ENCODE results near the gene LEAP2. TPM values are rescaled to one million over a fixed set of nuclear protein-coding genes. Genes with fewer than 3 reads are reported as not detected.
"Not testable (repeated sequence)": the region's sequence is repeated elsewhere in the genome, so short reads cannot be mapped to it uniquely, and the experiment has no call there.

LEAP2 gene
- total RNA-seq, 3 donors from 2014 or later, result 1.9 to 2.1 (median 1.9) TPM

GRCh38 chr5:132836852-132837251 lies 36.6 kb upstream of the LEAP2 start:
- H3K9me3 Mint-ChIP-seq, result no peaks in the 10 kb centered on the region
- ATAC-seq, result no peak
- DNase-seq, result no peak
- no peak overlapping the region for H3K4me3 Mint-ChIP-seq
- H3K27me3 Mint-ChIP-seq (ENCODE audit: low read depth), result no peaks in the 10 kb centered on the region
- H3K4me1 Mint-ChIP-seq (ENCODE audit: low read depth), result no peaks in the 10 kb centered on the region
- H3K36me3 Mint-ChIP-seq (ENCODE audit: insufficient read depth), result no peaks in the 10 kb centered on the region

GRCh38 chr5:132837868-132838267 lies 35.6 kb upstream of the LEAP2 start:
- DNase-seq (no peak), ATAC-seq (no peak)
- Mint-ChIP-seq H3K4me1 (ENCODE audit: low read depth) (no peaks in the 10 kb centered on the region), H3K36me3 (ENCODE audit: insufficient read depth) (no peaks in the 10 kb centered on the region), H3K9me3 (no peaks in the 10 kb centered on the region), H3K27me3 (ENCODE audit: low read depth) (no peaks in the 10 kb centered on the region), H3K4me3 (no peak overlapping the region)

- Mint-ChIP-seq H3K4me1 (ENCODE audit: low read depth) (no peaks in the 10 kb centered on the region), H3K9me3 (no peaks in the 10 kb centered on the region), H3K4me3 (no peak overlapping the region), H3K27me3 (ENCODE audit: low read depth) (no peaks in the 10 kb centered on the region), H3K36me3 (ENCODE audit: insufficient read depth) (no peaks in the 10 kb centered on the region)
- DNase-seq (no peak), ATAC-seq (no peak)
Observed at GRCh38 chr5:132838516-132839282, 34.8 kb upstream of the LEAP2 start.

GRCh38 chr5:132839426-132840301 lies 33.8 kb upstream of the LEAP2 start:
- H3K9me3 Mint-ChIP-seq, result no peaks in the 10 kb centered on the region
- H3K4me1 Mint-ChIP-seq (ENCODE audit: low read depth), result no peaks in the 10 kb centered on the region
- H3K27me3 Mint-ChIP-seq (ENCODE audit: low read depth), result no peaks in the 10 kb centered on the region
- ATAC-seq (no peak), DNase-seq (no peak)
- no peak overlapping the region for H3K4me3 Mint-ChIP-seq
- H3K36me3 Mint-ChIP-seq (ENCODE audit: insufficient read depth), result no peaks in the 10 kb centered on the region

- DNase-seq (no peak), ATAC-seq (no peak)
- H3K4me3 Mint-ChIP-seq, result no peak overlapping the region
- H3K4me1 Mint-ChIP-seq (ENCODE audit: low read depth), result no peaks in the 10 kb centered on the region
- H3K36me3 Mint-ChIP-seq (ENCODE audit: insufficient read depth), result no peaks in the 10 kb centered on the region
- H3K9me3 Mint-ChIP-seq, result no peaks in the 10 kb centered on the region
- no peaks in the 10 kb centered on the region for H3K27me3 Mint-ChIP-seq (ENCODE audit: low read depth)
Observed at GRCh38 chr5:132840313-132840712, 33.2 kb upstream of the LEAP2 start.

- H3K9me3 Mint-ChIP-seq, result no peaks in the 10 kb centered on the region
Observed at GRCh38 chr5:132840896-132841295, 32.6 kb upstream of the LEAP2 start.

GRCh38 chr5:132841305-132841704 lies 32.2 kb upstream of the LEAP2 start:
- ATAC-seq (no peak), DNase-seq (no peak)
- Mint-ChIP-seq H3K27me3 (ENCODE audit: low read depth) (no peaks in the 10 kb centered on the region), H3K9me3 (no peaks in the 10 kb centered on the region), H3K36me3 (ENCODE audit: insufficient read depth) (no peaks in the 10 kb centered on the region), H3K4me3 (no peak overlapping the region), H3K4me1 (ENCODE audit: low read depth) (no peaks in the 10 kb centered on the region)

More at GRCh38 chr5:132840896-132841295, 32.6 kb upstream of the LEAP2 start:
- Mint-ChIP-seq H3K27me3 (ENCODE audit: low read depth) (no peaks in the 10 kb centered on the region), H3K36me3 (ENCODE audit: insufficient read depth) (no peaks in the 10 kb centered on the region), H3K4me1 (ENCODE audit: low read depth) (no peaks in the 10 kb centered on the region), H3K4me3 (no peak overlapping the region)
- ATAC-seq, result no peak
- no peak for DNase-seq

- no peaks in the 10 kb centered on the region for H3K36me3 Mint-ChIP-seq (ENCODE audit: insufficient read depth)
- ATAC-seq, result no peak
Observed at GRCh38 chr5:132848270-132848669, 25.2 kb upstream of the LEAP2 start.

GRCh38 chr5:132849347-132849746 lies 24.1 kb upstream of the LEAP2 start:
- no peak for DNase-seq
- ATAC-seq, result no peak
- H3K4me3 Mint-ChIP-seq, result no peak overlapping the region
- H3K4me1 Mint-ChIP-seq (ENCODE audit: low read depth), result no peaks in the 10 kb centered on the region
- H3K27me3 Mint-ChIP-seq (ENCODE audit: low read depth), result no peaks in the 10 kb centered on the region
- no peaks in the 10 kb centered on the region for H3K9me3 Mint-ChIP-seq
- no peaks in the 10 kb centered on the region for H3K36me3 Mint-ChIP-seq (ENCODE audit: insufficient read depth)

More at GRCh38 chr5:132848270-132848669, 25.2 kb upstream of the LEAP2 start:
- Mint-ChIP-seq H3K27me3 (ENCODE audit: low read depth) (no peaks in the 10 kb centered on the region), H3K4me3 (no peak overlapping the region), H3K4me1 (ENCODE audit: low read depth) (no peaks in the 10 kb centered on the region), H3K9me3 (no peaks in the 10 kb centered on the region)
- DNase-seq, result no peak

GRCh38 chr5:132850066-132850465 lies 23.4 kb upstream of the LEAP2 start:
- DNase-seq, result no peak
- ATAC-seq, result no peak
- Mint-ChIP-seq H3K36me3 (ENCODE audit: insufficient read depth) (no peaks in the 10 kb centered on the region), H3K4me1 (ENCODE audit: low read depth) (no peaks in the 10 kb centered on the region), H3K27me3 (ENCODE audit: low read depth) (no peaks in the 10 kb centered on the region), H3K9me3 (no peaks in the 10 kb centered on the region), H3K4me3 (no peak overlapping the region)

GRCh38 chr5:132853323-132853722 lies 20.1 kb upstream of the LEAP2 start:
- Mint-ChIP-seq H3K36me3 (ENCODE audit: insufficient read depth) (no peaks in the 10 kb centered on the region), H3K4me3 (no peak overlapping the region), H3K4me1 (ENCODE audit: low read depth) (no peaks in the 10 kb centered on the region), H3K9me3 (no peaks in the 10 kb centered on the region), H3K27me3 (ENCODE audit: low read depth) (peaks cover 3% of the 10 kb centered on the region)
- DNase-seq (no peak), ATAC-seq (no peak)

- no peaks in the 10 kb centered on the region for H3K9me3 Mint-ChIP-seq
- peaks cover 3% of the 10 kb centered on the region for H3K27me3 Mint-ChIP-seq (ENCODE audit: low read depth)
- H3K4me1 Mint-ChIP-seq (ENCODE audit: low read depth), result no peaks in the 10 kb centered on the region
- DNase-seq (no peak), ATAC-seq (no peak)
- no peaks in the 10 kb centered on the region for H3K36me3 Mint-ChIP-seq (ENCODE audit: insufficient read depth)
- H3K4me3 Mint-ChIP-seq, result no peak overlapping the region
Observed at GRCh38 chr5:132853790-132854189, 19.7 kb upstream of the LEAP2 start.

- Mint-ChIP-seq H3K4me1 (ENCODE audit: low read depth) (no peaks in the 10 kb centered on the region), H3K4me3 (no peak overlapping the region), H3K36me3 (ENCODE audit: insufficient read depth) (no peaks in the 10 kb centered on the region), H3K27me3 (ENCODE audit: low read depth) (peaks cover 3% of the 10 kb centered on the region), H3K9me3 (no peaks in the 10 kb centered on the region)
- DNase-seq (no peak), ATAC-seq (no peak)
Observed at GRCh38 chr5:132854301-132854700, 19.2 kb upstream of the LEAP2 start.

- not testable (repeated sequence) for DNase-seq; H3K4me3 Mint-ChIP-seq; ATAC-seq; H3K9me3 Mint-ChIP-seq; H3K4me1 Mint-ChIP-seq (ENCODE audit: low read depth); H3K27me3 Mint-ChIP-seq (ENCODE audit: low read depth); H3K36me3 Mint-ChIP-seq (ENCODE audit: insufficient read depth)
Observed at GRCh38 chr5:132854992-132855391, 18.5 kb upstream of the LEAP2 start.

GRCh38 chr5:132856011-132856410 lies 17.5 kb upstream of the LEAP2 start:
- no peaks in the 10 kb centered on the region for H3K4me1 Mint-ChIP-seq (ENCODE audit: low read depth)
- no peaks in the 10 kb centered on the region for H3K36me3 Mint-ChIP-seq (ENCODE audit: insufficient read depth)
- DNase-seq (no peak), ATAC-seq (no peak)
- H3K27me3 Mint-ChIP-seq (ENCODE audit: low read depth), result peaks cover 3% of the 10 kb centered on the region
- no peaks in the 10 kb centered on the region for H3K9me3 Mint-ChIP-seq
- H3K4me3 Mint-ChIP-seq, result no peak overlapping the region
